ENCODE data around the gene SRP9. TPM values are rescaled to one million over a fixed set of nuclear protein-coding genes. Genes with fewer than 3 reads are reported as not detected.

SRP9 gene
- total RNA-seq, 2 donors from 2014 or later = 48.5 to 86.6 TPM

DNA sequence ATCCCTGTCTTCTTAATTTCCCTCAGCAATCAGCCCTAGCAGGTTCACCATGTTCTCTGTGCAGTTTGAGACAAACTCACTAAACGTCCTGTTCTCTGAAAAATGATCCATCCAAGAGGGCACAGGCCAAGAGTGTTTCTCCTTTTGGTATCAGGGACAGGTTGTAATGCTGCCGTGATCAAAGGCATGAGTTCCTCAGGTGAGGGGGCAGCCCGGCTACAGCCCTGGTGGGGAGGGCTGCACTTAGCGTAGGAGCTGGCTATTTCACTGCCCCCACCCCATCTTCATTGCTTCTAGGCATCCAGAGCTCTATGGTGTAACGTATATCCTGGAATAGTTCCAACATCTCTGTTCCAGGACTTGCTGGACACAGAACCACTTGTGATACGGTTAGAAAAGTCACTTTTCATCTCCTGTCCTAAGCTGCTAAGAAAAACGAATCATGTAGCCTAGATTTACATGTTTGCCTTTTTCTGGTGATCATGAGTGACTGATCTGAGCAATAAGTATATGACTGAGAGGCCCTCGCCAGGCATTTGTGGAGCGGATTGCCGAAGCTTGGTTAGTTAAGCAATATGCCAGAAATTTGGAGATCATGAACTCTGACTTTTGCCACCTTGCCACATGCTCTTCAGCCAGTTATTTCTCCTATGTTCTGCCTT lies 41.1 kb upstream of the SRP9 start:
- H3K27ac ChIP-seq = peak overlapping the region in 3 of 4 donors; percentile 57 to 73 (median 72)
- 65 to 71% methylated on average over 8 to 10 of the region's 10 CpGs for WGBS, 2 donors
- ATAC-seq = no peak
- intact Hi-C loops (cut with DNase I) = no loop called here
- H3K36me3 ChIP-seq (replicated peaks in 1 of 2; ENCODE audit: insufficient read depth in 1 of 2, low read depth in 2 of 2) = no peaks in the 10 kb centered on the region
- TF ChIP-seq, protein P1, sequence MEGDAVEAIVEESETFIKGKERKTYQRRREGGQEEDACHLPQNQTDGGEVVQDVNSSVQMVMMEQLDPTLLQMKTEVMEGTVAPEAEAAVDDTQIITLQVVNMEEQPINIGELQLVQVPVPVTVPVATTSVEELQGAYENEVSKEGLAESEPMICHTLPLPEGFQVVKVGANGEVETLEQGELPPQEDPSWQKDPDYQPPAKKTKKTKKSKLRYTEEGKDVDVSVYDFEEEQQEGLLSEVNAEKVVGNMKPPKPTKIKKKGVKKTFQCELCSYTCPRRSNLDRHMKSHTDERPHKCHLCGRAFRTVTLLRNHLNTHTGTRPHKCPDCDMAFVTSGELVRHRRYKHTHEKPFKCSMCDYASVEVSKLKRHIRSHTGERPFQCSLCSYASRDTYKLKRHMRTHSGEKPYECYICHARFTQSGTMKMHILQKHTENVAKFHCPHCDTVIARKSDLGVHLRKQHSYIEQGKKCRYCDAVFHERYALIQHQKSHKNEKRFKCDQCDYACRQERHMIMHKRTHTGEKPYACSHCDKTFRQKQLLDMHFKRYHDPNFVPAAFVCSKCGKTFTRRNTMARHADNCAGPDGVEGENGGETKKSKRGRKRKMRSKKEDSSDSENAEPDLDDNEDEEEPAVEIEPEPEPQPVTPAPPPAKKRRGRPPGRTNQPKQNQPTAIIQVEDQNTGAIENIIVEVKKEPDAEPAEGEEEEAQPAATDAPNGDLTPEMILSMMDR (IDR thresholded peaks at IDR 0.05) = no peak
- no peak for TF ChIP-seq POLR2A (IDR thresholded peaks at IDR 0.05)
- no peak overlapping the region for H3K4me3 ChIP-seq
- no peaks in the 10 kb centered on the region for H3K27me3 ChIP-seq
- H3K9me3 ChIP-seq = no peaks in the 10 kb centered on the region
- DNase-seq = no peak
- peaks cover 17% of the 10 kb centered on the region for H3K4me1 ChIP-seq

DNA sequence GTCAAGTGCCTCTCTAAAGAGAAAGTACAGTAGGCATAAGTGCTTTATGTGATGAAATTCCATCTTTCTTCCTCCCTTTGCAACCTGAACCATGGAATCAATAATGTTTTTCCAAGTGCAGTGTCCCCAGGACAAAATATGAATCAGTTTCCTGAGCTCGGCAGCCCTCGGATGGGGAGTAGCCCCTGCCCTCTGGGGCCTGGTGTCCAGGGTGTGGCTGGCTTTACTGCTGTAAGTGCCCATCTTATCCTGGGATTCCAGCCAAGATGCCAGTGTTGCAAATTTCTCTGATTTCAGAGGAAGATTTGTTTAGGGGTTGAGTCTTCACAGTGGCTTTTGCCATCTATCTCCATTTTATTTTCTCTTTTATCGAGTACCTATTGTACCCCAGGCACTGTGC lies 40.5 kb upstream of the SRP9 start:
- H3K27me3 ChIP-seq = no peaks in the 10 kb centered on the region
- intact Hi-C loops (cut with DNase I) = no loop called here
- no peak overlapping the region for H3K27ac ChIP-seq
- peaks cover 17% of the 10 kb centered on the region for H3K4me1 ChIP-seq
- no peak for DNase-seq
- H3K4me3 ChIP-seq = no peak overlapping the region
- H3K9me3 ChIP-seq = no peaks in the 10 kb centered on the region
- TF ChIP-seq, protein P1 (IDR thresholded peaks at IDR 0.05) = no peak
- no peak for TF ChIP-seq POLR2A (IDR thresholded peaks at IDR 0.05)
- 69 to 71% methylated on average over 3 of the region's 3 CpGs for WGBS, 2 donors
- H3K36me3 ChIP-seq (replicated peaks in 1 of 2; ENCODE audit: insufficient read depth in 1 of 2, low read depth in 2 of 2) = no peaks in the 10 kb centered on the region
- no peak for ATAC-seq

DNA sequence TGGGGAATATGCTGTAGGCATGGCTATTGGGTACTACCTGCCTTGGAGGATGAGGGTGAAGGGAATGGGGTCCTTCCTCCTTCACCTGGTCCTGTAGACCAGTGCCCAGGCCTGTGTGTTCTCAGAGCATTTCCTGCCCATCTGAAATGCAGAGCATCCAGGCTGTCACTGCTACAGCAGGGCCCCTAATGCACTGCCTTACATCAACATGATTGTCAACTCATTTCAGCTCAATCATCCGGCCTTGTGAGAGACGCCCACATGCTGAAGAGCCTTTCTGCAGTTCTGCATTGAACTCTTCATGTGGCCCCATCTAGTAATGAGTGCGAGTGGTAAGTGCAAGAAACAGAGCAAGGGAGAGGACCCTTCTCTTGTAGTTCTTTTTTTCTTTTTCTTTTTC lies 39.8 kb upstream of the SRP9 start:
- 85 to 97% methylated on average over 3 of the region's 3 CpGs for WGBS, 2 donors
- intact Hi-C loops (cut with DNase I) = no loop called here
- DNase-seq = no peak
- no peak for ATAC-seq
- TF ChIP-seq, protein P1 (IDR thresholded peaks at IDR 0.05) = no peak
- no peak for TF ChIP-seq POLR2A (IDR thresholded peaks at IDR 0.05)
- H3K27ac ChIP-seq = no peak overlapping the region
- no peaks in the 10 kb centered on the region for H3K27me3 ChIP-seq
- no peaks in the 10 kb centered on the region for H3K9me3 ChIP-seq
- H3K4me3 ChIP-seq = no peak overlapping the region
- H3K36me3 ChIP-seq (replicated peaks in 1 of 2; ENCODE audit: insufficient read depth in 1 of 2, low read depth in 2 of 2) = no peaks in the 10 kb centered on the region
- peaks cover 17% of the 10 kb centered on the region for H3K4me1 ChIP-seq

DNA sequence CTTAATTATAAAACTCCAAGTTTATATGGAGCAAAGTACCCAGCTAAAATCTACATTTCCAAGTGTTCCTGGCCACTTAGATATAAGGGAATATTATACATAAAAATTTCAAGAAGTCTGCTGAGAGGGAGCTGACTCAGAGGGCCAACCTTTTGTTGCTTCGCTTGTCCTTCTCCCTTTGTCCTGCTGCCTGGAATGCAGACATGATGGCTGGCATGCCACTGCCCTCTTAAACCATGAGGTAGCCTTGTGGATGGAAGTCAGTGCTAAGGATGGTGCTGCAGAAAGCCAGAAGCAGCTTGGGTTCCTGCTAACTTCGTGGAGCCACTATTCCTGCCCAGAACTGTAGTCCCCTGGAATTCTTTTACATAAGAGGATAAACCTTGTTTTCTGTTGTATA lies 38.9 kb upstream of the SRP9 start:
- Histone ChIP-seq H3K27me3 (no peaks in the 10 kb centered on the region), H3K36me3 (replicated peaks in 1 of 2; ENCODE audit: insufficient read depth in 1 of 2, low read depth in 2 of 2) (no peaks in the 10 kb centered on the region), H3K27ac (no peak overlapping the region), H3K4me1 (peaks cover 17% of the 10 kb centered on the region), H3K4me3 (no peak overlapping the region), H3K9me3 (no peaks in the 10 kb centered on the region)
- intact Hi-C loops (cut with DNase I) = no loop called here
- no peak for TF ChIP-seq POLR2A (IDR thresholded peaks at IDR 0.05)
- TF ChIP-seq, protein P1 (IDR thresholded peaks at IDR 0.05) = no peak
- 72 to 84% methylated on average over 2 of the region's 2 CpGs for WGBS, 2 donors
- no peak for DNase-seq
- ATAC-seq = no peak

DNA sequence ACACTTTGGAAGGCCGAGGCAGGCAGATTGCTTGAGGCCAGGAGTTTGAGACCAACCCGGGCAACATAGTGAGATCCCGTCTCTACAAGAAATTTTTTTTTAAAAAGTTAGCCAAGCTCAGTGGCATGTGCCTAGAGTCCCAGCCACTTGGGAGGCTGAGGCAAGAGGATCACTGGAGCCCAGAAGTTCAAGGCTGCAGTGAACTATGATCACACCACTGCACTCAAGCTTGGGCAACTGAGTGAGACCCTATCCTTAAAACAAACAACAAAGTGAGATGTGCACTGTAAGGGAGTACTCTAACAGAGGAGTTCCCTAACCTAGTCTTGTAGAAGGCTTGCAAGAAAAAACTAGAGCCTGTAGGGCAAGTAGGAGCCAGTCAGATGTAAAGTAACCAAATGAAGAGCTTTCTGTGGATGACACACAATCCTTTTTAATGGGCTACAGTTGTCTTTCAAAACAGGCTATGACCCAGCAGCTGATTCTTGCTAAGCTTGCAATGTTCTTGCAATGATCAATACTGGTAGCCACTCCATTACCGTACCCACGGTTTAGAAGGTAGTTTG lies 38.0 kb upstream of the SRP9 start:
- intact Hi-C loops (cut with DNase I) = no loop called here

More for the DNA sequence above, 38.0 kb upstream of the SRP9 start:
- H3K27me3 ChIP-seq = no peaks in the 10 kb centered on the region
- DNase-seq (no peak), ATAC-seq (no peak)
- H3K4me3 ChIP-seq = no peak overlapping the region
- TF ChIP-seq, protein P1 (IDR thresholded peaks at IDR 0.05) = no peak
- TF ChIP-seq POLR2A (IDR thresholded peaks at IDR 0.05) = no peak
- no peaks in the 10 kb centered on the region for H3K9me3 ChIP-seq
- no peaks in the 10 kb centered on the region for H3K36me3 ChIP-seq (replicated peaks in 1 of 2; ENCODE audit: insufficient read depth in 1 of 2, low read depth in 2 of 2)
- 88 to 90% methylated on average over 5 of the region's 5 CpGs for WGBS, 2 donors
- peaks cover 17% of the 10 kb centered on the region for H3K4me1 ChIP-seq
- no peak overlapping the region for H3K27ac ChIP-seq
